ENCODE data around the gene PAX3.
"Not testable (repeated sequence)": the region's sequence is repeated elsewhere in the genome, so short reads cannot be mapped to it uniquely, and the experiment has no call there.

Gene PAX3

DNA sequence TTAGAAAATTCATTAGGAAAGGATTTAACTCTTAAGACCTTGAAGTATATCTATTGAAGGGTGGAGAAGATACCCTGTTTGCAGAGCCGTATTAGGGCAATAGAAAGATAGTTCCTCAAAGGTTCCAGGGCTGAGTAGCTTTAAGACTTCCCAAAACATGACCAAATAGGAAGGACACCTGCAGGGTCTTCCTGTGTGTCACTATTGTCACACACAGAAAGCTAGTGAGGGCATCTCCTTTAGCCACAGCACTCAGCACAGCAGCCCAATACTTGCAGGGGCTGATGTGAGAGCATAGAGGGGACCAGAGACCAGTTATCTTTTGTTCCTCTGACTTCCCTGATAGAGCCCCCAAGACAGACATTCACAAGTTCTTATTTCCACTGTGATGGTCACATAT, 93.7 kb downstream of the PAX3 start:
- no peak for DNase-seq

DNA sequence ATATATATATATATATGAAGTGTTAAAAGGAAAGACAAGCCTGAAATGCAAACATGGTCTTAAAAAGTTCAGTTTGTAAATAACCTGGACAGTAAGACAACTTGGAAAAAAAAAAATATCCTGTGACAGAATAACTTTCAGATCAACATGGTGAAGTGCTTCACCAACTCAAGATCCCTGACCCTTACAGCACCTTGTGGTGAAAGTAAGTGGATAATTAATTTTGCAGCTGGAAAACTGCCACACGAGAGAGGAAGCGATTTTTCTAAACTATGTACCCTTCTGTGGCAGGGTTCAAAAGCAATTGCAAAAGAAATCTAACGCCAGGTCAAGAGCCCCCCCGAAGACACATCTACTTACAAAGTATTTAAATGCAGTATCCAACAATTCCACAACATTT, 95.8 kb downstream of the PAX3 start:
- DNase-seq = no peak

DNA sequence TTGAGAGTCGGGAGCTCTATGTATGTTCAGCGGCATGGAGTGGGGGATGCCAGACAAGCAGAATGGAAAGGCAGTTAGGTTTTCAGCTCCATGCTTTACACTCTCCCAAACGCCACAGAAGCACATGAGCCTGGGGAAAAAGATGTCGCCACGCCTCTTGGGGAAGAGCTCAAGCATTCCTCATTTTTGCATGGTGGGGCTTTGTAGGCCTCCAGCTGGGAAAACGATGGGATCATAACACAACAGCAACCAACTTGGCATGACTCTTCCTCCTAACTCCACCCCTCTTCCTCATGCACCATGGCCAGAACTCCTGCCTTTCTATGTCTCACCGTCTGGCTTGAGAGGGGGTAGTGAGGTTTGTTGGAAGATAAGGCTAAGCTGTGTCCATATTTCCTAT, 102.6 kb downstream of the PAX3 start:
- no peak for DNase-seq

DNA sequence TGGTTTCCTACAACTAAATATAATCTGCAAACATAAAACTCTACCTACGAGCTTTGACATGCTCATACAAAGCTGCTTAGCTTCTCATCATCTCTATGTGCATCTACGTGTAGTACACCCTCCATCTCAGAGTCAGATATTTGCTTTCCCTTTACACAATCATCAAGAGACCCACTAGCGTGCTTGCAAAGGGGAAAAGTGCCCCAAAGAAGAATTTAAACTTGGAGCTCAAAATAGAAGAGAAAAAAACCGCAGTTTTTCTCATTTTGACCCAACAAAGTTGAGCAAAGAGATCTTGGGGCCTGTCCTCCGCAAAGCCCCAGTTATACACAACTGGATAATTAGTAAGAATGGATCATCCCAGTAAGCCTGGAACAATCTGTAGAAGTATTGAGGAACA, 104.1 kb downstream of the PAX3 start:
- DNase-seq = no peak

DNA sequence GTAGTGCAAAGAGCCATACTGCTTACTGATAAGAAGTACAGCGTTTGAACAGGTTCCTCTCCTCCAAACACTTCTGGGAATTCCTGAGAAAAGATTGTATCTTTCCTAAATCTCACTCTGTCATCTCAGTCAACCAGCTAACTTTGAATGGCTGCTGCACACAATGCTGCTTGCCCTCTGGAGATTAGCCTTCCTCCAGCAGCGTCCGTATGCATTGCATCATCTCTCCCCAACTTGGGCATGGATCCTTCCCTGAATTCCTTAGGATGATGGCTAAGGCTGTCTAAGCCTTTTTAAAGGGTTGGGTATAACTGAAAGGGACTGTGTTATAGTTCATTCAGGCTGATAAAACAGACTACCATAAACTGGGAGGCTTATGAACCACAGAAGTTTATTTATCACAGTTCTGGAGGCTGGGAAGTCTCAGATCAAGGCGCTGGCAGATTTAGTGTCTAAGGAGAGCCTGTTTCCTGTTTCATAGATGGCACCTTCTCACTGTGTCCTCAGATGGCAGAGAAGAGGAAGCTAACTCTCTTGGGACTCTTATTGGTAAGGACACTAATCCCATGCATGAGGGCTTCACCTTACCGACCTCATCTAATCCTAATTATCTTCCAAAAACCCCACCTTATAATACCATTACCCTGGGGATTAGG, 105.3 kb downstream of the PAX3 start:
- DNase-seq = no peak

DNA sequence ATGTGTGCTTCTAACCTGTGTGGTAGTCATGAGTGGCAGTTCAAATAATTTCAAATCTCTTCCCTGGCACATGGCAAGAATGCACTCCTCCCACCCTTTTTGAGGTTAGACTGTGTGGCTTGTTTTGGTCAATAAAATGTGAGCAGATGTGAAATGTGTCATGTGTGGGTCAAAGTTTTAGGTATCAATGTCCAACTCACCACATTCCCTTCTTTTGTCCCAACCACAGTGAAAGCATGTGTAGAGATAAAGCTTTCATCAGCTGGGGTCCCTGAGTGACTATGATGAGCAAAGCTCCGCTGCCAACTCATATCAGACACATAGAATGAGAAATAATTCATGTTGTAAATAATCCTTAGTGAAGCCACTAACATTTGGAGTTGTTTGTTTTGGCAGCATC, 118.2 kb downstream of the PAX3 start:
- DNase-seq = no peak

DNA sequence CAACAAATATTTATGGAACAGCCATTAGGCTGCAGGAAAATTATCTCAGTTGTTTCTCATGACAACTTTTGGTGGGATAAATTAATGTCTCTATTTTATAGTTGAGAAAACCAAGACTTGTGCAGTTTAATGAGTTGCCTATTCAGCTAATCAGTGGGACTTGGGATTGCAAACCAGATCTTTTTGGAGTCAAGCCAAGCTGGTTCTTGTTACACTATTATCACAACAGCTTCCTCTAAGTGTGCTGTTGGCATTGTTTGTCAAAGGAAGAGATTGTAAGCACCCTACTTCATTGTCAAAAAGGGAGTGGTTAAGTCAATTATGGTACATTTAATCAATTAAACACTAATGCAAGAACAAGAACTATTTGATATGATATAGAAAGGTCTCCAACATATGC, 119.2 kb downstream of the PAX3 start:
- no peak for DNase-seq

DNA sequence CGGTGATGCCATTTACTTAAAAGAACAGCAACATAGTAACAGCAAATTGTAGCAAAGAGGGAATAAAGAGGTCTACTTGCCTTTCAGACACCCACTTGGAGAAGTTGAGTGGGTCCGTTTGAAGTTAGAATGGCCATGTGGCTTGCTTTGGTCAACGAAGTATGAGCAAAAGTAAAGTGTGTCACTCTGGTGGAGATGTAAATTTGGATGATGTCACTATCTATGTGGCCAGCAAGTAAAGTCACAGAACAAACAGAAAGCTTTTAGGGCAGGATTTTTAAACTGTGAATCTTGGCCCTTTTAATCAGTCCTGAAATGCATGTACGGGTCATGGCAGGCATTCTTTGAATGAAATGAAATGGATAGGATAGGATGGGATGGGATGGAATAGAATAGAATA, 120.3 kb downstream of the PAX3 start:
- DNase-seq = no peak

DNA sequence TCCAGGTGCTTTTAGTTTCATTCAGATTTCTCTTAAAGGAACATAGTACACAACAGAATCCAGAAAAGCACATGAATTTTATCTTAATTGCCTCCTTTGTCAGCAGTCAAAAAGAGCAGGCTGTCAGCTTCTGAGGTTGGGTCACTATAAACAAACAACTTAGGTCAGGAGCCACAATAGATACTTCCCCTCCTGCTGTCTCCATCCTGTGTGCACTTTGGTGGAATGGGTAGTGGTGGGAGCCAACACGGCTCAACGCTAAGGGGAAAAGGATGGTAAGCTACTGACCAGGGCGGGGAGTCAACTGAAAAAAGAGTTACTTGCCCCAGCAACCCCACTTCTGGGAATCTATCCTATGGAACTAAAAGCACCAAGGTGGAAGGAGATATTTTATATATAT, 121.9 kb downstream of the PAX3 start:
- no peak for DNase-seq

DNA sequence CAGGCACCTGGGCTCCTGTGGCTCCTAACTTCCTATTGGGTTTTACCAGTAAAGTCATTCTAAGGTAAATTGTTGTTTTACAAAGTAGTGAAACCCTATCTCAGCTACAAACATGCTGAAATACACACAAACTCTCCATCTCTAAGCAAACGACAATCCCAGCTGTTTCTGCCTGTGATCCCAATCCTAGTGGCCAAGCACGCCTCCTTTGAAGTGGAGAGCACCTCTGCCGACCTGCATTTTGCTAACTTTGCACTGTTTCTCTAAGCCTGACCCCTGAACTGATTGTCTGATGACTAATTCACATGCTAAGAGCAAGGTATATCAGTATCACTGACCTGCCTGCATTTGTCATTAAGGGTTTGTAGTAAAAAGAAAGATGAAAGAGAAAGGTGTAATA, 124.3 kb downstream of the PAX3 start:
- no peak for DNase-seq

DNA sequence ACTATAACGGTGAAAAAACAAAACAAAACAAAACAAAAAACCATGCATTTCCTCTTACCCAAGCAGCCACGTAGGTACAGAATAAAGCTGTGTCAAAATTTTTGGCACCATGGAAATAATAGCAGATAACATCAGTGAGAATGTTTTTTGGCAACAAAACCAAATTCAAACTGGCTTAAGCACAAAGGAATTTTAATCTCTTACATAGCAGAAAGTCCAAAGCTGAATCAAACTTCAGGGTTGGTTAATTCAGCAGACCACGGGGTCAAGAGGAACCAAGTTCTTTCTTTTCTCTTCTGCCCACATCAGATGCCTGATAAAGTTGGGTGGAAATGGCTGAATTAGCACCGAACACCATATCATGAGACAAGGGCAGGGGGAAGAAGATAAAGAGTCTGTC, 129.5 kb downstream of the PAX3 start:
- DNase-seq = no peak

DNA sequence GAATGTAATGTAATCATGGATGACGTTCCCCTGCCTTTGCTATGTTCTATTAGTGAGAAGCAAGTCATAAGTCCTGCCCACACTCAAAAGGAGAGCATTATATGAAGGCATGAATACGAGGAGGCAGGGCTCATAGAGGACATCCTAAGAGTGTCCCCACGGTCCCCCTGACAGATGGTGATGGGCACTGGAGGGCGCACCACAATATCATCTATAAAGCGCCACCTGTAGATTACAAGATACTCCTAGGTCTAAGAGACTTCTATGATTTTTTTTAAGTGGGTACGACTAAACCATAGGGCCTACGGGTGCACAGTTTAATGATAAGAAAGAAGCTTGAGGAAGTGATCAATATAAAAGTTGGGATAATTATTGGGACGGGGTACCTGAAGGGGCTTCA, 131.0 kb downstream of the PAX3 start:
- DNase-seq = no peak

DNA sequence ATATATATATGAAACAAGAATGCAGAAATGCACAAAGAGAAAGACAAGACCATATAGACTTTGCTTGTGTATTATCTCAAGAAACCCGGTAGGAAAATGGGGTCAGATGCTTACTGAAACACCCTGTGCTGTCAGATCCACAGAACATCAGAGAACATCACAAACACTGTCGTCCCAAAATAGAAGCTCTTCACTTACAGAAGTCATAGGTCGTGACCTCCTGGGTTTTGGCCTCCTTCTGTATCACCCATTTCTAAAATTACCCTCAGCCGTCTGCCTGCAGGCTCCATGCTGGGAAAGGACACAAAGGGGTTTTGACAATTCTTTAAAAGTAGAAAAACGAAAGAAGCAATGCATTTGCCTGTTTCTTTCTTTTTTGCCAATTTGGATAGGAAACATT, 137.9 kb downstream of the PAX3 start:
- DNase-seq = no peak

DNA sequence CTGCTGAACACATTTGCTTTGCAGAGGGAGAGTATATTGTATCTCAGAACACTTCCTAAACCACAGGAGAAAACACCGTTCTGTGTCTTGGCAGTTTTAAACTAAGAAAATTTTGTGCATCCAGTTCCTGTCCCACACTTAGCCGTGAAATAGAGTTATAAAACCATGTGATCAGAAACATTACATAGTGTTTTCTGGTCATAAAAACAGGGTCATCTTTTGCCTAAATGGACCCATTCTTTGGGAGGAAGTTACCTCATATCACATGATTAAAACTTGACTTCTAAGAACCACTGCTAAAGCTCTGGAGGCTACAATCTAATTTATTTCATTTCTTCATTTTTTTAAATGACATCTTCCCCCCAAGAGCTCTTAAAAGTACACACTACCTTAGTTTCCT, 138.7 kb downstream of the PAX3 start:
- no peak for DNase-seq

DNA sequence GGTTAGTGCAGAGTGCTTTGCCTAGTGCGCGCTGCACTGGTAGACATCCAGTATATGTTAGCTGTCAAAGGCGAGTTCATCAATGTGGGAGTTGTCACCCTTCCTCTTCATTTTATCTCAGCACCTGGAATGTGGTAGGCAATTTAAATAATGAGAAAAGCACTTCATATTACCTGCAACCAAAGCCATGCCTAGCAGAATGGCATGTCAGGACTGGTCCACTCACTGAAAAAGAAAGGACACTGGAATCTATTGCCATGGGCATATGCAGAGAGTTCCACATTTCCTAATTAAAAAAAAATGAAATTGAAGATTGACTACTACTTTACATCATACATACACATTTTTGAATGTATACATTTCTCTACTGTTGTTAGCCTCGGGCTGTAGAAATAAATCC, 139.6 kb downstream of the PAX3 start:
- no peak for DNase-seq

DNA sequence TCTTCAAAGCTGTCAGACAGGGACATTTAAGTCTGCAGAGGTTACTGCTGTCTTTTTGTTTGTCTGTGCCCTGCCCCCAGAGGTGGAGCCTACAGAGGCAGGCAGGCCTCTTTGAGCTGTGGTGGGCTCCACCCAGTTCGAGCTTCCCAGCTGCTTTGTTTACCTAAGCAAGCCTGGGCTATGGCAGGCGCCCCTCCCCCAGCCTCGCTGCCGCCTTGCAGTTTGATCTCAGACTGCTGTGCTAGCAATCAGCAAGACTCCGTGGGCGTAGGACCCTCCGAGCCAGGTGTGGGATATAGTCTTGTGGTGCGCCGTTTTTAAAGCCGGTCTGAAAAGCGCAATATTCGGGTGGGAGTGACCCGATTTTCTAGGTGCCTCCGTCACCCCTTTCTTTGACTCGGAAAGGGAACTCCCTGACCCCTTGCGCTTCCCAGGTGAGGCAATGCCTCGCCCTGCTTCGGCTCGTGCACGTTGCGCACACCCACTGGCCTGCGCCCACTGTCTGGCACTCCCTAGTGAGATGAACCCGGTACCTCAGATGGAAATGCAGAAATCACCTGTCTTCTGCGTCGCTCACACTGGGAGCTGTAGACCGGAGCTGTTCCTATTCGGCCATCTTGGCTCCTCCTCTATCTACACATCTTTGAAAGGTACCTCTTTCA, 143.7 kb downstream of the PAX3 start:
- DNase-seq = not testable (repeated sequence)
